ENCODE results near the gene USE1.
A peak's percentile ranks its signal among the peaks of the same experiment; 100 is the strongest.

USE1 gene

GRCh38 chr19:17225053-17225452 is 9.9 kb downstream of the USE1 start:
- in situ Hi-C loops (cut with MboI; ENCODE audit: low pct_unique_long_range_greater_than_20kb, low sequenced_read_pairs, unreplicated experiment), result no loop called here
- no peak for DNase-seq (ENCODE audit: low spot score)
- no peak for TF ChIP-seq CTCF (IDR thresholded peaks at IDR 0.05; ENCODE audit: extremely low read depth, insufficient read depth, missing control alignments)

DNA sequence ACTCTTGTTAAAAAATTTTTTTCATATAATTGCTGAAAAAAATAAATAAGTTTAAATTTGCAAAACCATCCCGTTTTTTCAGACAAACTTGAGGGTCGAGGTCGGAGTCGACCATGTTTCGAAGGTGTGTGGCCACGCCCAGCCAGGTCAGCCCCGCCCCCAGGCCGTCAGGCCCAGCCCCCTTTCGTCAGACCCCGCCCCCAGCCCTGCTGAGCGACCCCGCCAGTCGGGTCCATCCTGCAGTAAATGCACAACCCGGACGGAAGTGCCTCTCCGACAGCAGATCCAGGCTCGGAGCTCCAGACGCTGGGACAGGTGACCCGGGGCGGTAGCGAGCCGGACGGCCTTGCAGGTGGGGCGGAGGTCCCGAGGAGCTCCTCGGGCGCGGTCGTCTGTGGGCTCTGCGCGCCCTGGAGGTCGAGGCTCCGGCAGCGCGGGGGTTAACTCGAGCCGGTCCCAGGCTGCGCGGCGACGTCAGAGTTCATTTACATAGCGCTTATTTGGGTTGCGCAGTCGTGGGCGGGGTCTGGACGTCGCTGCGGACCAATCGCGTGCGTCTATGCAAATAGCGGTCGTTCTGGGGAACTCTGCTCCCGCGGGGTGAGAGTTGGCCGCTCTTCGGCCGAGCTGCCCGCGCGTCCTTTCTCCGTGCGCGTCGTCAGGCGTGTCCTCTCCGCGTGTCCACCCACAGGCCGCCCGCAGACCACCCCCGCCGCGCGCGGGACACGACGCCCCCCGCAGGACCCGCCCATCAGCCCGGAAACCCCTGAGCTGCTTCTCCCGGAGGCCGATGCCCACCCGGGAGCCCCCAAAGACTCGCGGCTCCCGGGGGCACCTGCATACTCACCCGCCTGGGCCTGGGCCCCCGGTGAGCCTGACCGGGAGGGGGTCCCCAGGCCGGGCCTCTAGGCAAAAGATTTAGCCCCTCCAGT is 11.1 kb downstream of the USE1 start, which contains the start of gene OCEL1:
OCEL1 (plus strand) TSS at position 225 of the 932 bp plus-strand sequence; CDS start at position 247, 22 bp downstream.
- in situ Hi-C loops (cut with MboI; ENCODE audit: low pct_unique_long_range_greater_than_20kb, low sequenced_read_pairs, unreplicated experiment), result no loop called here
- DNase-seq (ENCODE audit: low spot score), result peak; percentile 96
- no peak for TF ChIP-seq CTCF (IDR thresholded peaks at IDR 0.05; ENCODE audit: extremely low read depth, insufficient read depth, missing control alignments)

- in situ Hi-C loops (cut with MboI; ENCODE audit: low pct_unique_long_range_greater_than_20kb, low sequenced_read_pairs, unreplicated experiment), result no loop called here
- DNase-seq (ENCODE audit: low spot score), result no peak
- no peak for TF ChIP-seq CTCF (IDR thresholded peaks at IDR 0.05; ENCODE audit: extremely low read depth, insufficient read depth, missing control alignments)
These were observed 12.7 kb downstream of the USE1 start for GRCh38 chr19:17227798-17228367.

GRCh38 chr19:17229890-17230289 is 14.7 kb downstream of the USE1 start:
- no peak for DNase-seq (ENCODE audit: low spot score)
- in situ Hi-C loops (cut with MboI; ENCODE audit: low pct_unique_long_range_greater_than_20kb, low sequenced_read_pairs, unreplicated experiment), result no loop called here
- TF ChIP-seq CTCF (IDR thresholded peaks at IDR 0.05; ENCODE audit: extremely low read depth, insufficient read depth, missing control alignments), result no peak

DNA sequence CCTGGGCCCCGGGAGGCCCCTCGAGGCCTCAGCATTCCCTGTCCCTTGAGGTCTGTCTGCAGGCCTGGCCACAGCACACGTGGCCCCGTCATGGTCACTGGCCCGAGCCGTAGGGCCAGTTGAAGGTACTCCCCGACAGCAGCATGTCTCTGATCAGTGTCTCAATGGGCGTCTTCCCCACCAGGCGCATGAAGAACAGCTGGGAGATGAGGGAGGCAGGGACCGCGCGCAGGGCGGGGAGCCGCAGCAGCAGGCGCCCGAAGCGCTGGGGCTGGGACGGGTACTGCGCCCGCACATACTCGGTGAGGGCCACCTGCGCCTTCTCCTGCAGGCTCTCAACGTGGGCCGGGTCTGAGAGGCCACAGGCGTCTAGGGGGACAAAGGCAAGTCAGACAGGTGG is 17.1 kb downstream of the USE1 start:
- in situ Hi-C loops (cut with MboI; ENCODE audit: low pct_unique_long_range_greater_than_20kb, low sequenced_read_pairs, unreplicated experiment), result no loop called here
- DNase-seq (ENCODE audit: low spot score), result no peak
- TF ChIP-seq CTCF (IDR thresholded peaks at IDR 0.05; ENCODE audit: extremely low read depth, insufficient read depth, missing control alignments), result no peak

DNA sequence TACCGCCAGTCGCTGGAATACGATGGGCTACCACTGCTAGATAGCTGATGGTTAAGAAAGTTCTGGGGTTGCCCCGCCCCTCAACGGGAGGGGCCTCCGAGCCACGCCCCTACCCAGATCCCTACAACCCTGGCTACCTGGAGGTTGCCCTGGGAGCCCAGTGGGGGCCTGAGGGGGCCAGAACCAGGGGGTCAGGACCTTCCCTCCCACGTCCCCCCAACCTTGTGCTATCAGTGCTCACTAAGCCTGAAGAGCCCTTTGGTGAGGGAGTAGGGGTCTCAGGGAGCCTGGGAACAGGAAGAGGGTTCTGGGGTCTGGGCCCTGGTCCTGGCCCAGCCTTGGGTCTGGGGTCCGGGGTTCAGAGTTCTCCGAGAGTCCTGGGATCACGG is 19.7 kb downstream of the USE1 start:
- in situ Hi-C loops (cut with MboI; ENCODE audit: low pct_unique_long_range_greater_than_20kb, low sequenced_read_pairs, unreplicated experiment), result no loop called here
- TF ChIP-seq CTCF (IDR thresholded peaks at IDR 0.05; ENCODE audit: extremely low read depth, insufficient read depth, missing control alignments), result no peak
- peak; percentile 79 for DNase-seq (ENCODE audit: low spot score)

All from GM13977 (cell line).